ENCODE data around the gene ANKS3. TPM values are rescaled to one million over a fixed set of nuclear protein-coding genes. Genes with fewer than 3 reads are reported as not detected.

The ANKS3 gene
- total RNA-seq, 1 experiment from 2014 or later: 22.6 TPM

DNA sequence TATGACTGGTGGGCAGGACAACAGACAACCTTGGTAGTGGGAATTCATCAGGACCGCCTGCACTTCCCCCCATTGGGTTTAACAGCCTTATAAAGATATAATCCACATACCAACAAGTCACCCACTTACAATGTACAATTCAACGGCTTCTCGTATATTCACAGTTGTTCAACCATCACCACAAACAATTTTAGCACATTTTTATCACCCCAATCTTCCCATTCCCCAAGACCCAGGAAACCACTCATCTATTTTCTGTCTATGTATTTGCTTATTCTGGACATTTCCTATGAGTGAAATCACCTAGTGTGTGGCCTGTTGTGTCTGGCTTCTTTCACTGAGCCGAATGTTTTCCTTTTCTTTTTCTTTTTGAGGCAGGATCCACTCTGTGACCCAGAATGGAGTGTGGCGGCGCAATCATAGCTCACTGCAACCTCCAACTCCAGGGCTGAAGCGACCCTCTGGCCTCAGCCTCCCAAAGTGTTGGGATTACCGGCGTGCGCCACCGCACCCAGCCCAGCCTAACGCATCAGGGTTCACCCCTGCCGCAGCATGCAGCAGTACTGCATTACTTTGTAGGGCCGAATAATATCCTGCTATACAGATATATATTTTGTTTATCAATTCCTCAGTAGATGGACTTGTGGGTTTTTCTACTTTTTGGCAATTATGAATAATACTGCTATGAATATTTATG lies 10.9 kb downstream of the ANKS3 start:
- H3F3A ChIP-seq (ENCODE audit: low read length, unreplicated experiment): no peaks in the 10 kb centered on the region
- H3K9ac ChIP-seq (ENCODE audit: low read length): no peak overlapping the region
- H3K9me2 ChIP-seq (replicated peaks; ENCODE audit: low read length): no peaks in the 10 kb centered on the region
- ChIA-PET POLR2A (ENCODE audit: unreplicated experiment) (no interaction called here), CTCF (interaction anchor here (0.6 kb wide), 1 partner anchor 61 kb away, joined by 3 read pairs; no protein-coding TSS in a partner anchor)
- H3K79me2 ChIP-seq (ENCODE audit: low read length): no peaks in the 10 kb centered on the region
- no peaks in the 10 kb centered on the region for H4K20me1 ChIP-seq (ENCODE audit: low read length)
- H3K4me1 ChIP-seq (ENCODE audit: insufficient read depth, low read length): no peaks in the 10 kb centered on the region
- H3K4me3 ChIP-seq (ENCODE audit: low read length): no peak overlapping the region
- H3K9me3 ChIP-seq (ENCODE audit: low read length): no peaks in the 10 kb centered on the region
- DNase-seq: no peak
- no peak overlapping the region for H3K4me2 ChIP-seq (ENCODE audit: low read length)
- intact Hi-C loops (cut with micrococcal nuclease): no loop called here
- ATAC-seq: no peak
- no TSS peak for BruUV-seq (replicated peaks)
- TF ChIP-seq EZH2 (IDR thresholded peaks at IDR 0.05; ENCODE audit: low read length, unreplicated experiment): no peak
- TF ChIP-seq EZH2phosphoT487 (IDR thresholded peaks at IDR 0.05; ENCODE audit: borderline replicate concordance, low read length): no peak
- TF ChIP-seq, protein P1, sequence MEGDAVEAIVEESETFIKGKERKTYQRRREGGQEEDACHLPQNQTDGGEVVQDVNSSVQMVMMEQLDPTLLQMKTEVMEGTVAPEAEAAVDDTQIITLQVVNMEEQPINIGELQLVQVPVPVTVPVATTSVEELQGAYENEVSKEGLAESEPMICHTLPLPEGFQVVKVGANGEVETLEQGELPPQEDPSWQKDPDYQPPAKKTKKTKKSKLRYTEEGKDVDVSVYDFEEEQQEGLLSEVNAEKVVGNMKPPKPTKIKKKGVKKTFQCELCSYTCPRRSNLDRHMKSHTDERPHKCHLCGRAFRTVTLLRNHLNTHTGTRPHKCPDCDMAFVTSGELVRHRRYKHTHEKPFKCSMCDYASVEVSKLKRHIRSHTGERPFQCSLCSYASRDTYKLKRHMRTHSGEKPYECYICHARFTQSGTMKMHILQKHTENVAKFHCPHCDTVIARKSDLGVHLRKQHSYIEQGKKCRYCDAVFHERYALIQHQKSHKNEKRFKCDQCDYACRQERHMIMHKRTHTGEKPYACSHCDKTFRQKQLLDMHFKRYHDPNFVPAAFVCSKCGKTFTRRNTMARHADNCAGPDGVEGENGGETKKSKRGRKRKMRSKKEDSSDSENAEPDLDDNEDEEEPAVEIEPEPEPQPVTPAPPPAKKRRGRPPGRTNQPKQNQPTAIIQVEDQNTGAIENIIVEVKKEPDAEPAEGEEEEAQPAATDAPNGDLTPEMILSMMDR (conservative IDR thresholded peaks at IDR 0.05; ENCODE audit: low read depth, low read length): no peak
- H3K27me3 ChIP-seq (ENCODE audit: low read length): no peaks in the 10 kb centered on the region
- H2AFZ ChIP-seq (ENCODE audit: low read length): no peak overlapping the region
- H3K36me3 ChIP-seq (ENCODE audit: low read depth, low read length): no peaks in the 10 kb centered on the region
- H3K27ac ChIP-seq (ENCODE audit: low read length): no peak overlapping the region

DNA sequence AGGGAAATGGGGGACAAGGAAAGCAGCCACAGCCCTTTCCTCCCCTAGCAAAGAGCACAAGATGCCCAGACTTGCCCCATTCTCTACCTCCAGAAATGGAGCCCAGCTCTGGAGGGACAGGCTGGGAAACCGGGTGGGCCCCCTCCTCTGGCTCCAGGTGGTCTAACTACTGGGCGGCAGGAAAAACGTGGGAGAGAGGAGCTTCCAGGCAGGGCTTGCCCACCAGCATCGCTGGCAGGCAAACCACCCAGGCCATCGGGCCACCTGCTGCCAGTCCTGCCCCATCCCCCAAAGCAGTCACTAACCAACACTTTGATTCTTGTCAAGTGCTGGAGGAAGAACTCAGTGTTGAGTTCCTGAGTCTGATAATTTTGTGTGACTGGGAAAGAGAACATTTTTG lies 15.6 kb downstream of the ANKS3 start:
- POLR2A ChIA-PET (ENCODE audit: unreplicated experiment): no interaction called here
- H3K27ac ChIP-seq (ENCODE audit: low read length): no peak overlapping the region
- H3K79me2 ChIP-seq (ENCODE audit: low read length): no peaks in the 10 kb centered on the region
- no peak overlapping the region for H3K9ac ChIP-seq (ENCODE audit: low read length)
- H3K4me2 ChIP-seq (ENCODE audit: low read length): no peak overlapping the region
- H3K9me2 ChIP-seq (replicated peaks; ENCODE audit: low read length): no peaks in the 10 kb centered on the region
- no peaks in the 10 kb centered on the region for H3K36me3 ChIP-seq (ENCODE audit: low read depth, low read length)
- no peak overlapping the region for H3K4me3 ChIP-seq (ENCODE audit: low read length)
- ATAC-seq (no peak), DNase-seq (no peak)
- BruUV-seq (replicated peaks): no TSS peak
- no peaks in the 10 kb centered on the region for H3K27me3 ChIP-seq (ENCODE audit: low read length)
- H3K9me3 ChIP-seq (ENCODE audit: low read length): no peaks in the 10 kb centered on the region
- no peaks in the 10 kb centered on the region for H4K20me1 ChIP-seq (ENCODE audit: low read length)
- intact Hi-C loops (cut with micrococcal nuclease): no loop called here
- no peaks in the 10 kb centered on the region for H3F3A ChIP-seq (ENCODE audit: low read length, unreplicated experiment)
- no peaks in the 10 kb centered on the region for H3K4me1 ChIP-seq (ENCODE audit: insufficient read depth, low read length)
- H2AFZ ChIP-seq (ENCODE audit: low read length): no peak overlapping the region
- CTCF ChIA-PET: no interaction called here
- TF ChIP-seq EZH2 (IDR thresholded peaks at IDR 0.05; ENCODE audit: low read length, unreplicated experiment) (no peak), EZH2phosphoT487 (IDR thresholded peaks at IDR 0.05; ENCODE audit: borderline replicate concordance, low read length) (no peak)
- TF ChIP-seq, protein P1 (conservative IDR thresholded peaks at IDR 0.05; ENCODE audit: low read depth, low read length): no peak

DNA sequence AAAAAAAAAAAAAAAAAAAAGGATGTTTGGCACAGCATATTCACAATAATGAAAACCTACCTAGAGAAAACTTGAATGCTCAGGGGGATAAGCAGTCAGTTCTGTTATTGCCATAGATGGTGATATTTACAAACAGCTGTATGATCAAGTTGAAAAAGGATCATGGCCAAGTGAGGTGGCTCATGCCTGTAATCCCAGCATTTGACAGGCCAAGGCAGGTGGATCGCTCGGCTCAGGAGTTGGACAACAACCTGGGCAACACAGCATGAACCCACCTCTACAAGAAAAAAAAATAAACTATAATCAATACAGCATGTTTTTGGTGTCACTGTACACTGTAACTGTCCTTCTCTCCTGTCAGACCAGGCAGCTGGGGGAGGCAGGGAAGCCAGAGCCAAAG lies 19.1 kb downstream of the ANKS3 start:
- H3K4me3 ChIP-seq (ENCODE audit: low read length): no peak overlapping the region
- H3K79me2 ChIP-seq (ENCODE audit: low read length): no peaks in the 10 kb centered on the region
- no TSS peak for BruUV-seq (replicated peaks)
- ChIA-PET CTCF (no interaction called here), POLR2A (ENCODE audit: unreplicated experiment) (no interaction called here)
- TF ChIP-seq, protein P1 (conservative IDR thresholded peaks at IDR 0.05; ENCODE audit: low read depth, low read length): no peak
- TF ChIP-seq EZH2phosphoT487 (IDR thresholded peaks at IDR 0.05; ENCODE audit: borderline replicate concordance, low read length): no peak
- TF ChIP-seq EZH2 (IDR thresholded peaks at IDR 0.05; ENCODE audit: low read length, unreplicated experiment): no peak
- H3K9me3 ChIP-seq (ENCODE audit: low read length): no peaks in the 10 kb centered on the region
- no peak overlapping the region for H2AFZ ChIP-seq (ENCODE audit: low read length)
- H3K27ac ChIP-seq (ENCODE audit: low read length): no peak overlapping the region
- H3K4me2 ChIP-seq (ENCODE audit: low read length): no peak overlapping the region
- H3K27me3 ChIP-seq (ENCODE audit: low read length): no peaks in the 10 kb centered on the region
- intact Hi-C loops (cut with micrococcal nuclease): no loop called here
- H4K20me1 ChIP-seq (ENCODE audit: low read length): no peaks in the 10 kb centered on the region
- H3K9ac ChIP-seq (ENCODE audit: low read length): no peak overlapping the region
- DNase-seq (no peak), ATAC-seq (no peak)
- H3K36me3 ChIP-seq (ENCODE audit: low read depth, low read length): 0 out of 2 replicates have a peak, but pooled peaks cover 3% of the 10 kb centered on the region
- no peaks in the 10 kb centered on the region for H3K9me2 ChIP-seq (replicated peaks; ENCODE audit: low read length)
- H3K4me1 ChIP-seq (ENCODE audit: insufficient read depth, low read length): no peaks in the 10 kb centered on the region
- H3F3A ChIP-seq (ENCODE audit: low read length, unreplicated experiment): no peaks in the 10 kb centered on the region

Measured in PC-3 (cell line).